HL-60 (cell line): Measurements from ENCODE around the gene BRD4.

Experiments used
- DNase-seq, 2 experiments: peaks; one replicate each; pipeline ENCODE4 v3.0.0-alpha.2; 2010 to 2020; ENCODE audit warnings: low read depth in 1 of 2, low spot score in 1 of 2
- H3K27ac ChIP-seq: fragments of 250-450 bp; sonication (Bioruptor Pico); replicated peaks from 2 replicates; pipeline ENCODE4 v1.5.1; 2020; ENCODE audit warnings: mild to moderate bottlenecking, moderate library complexity
- H3K27me3 ChIP-seq: fragments of 250-450 bp; sonication (Bioruptor Pico); 2 replicates; pipeline ENCODE4 v1.5.1; 2021; ENCODE audit warnings: mild to moderate bottlenecking, moderate library complexity; ENCODE audit not compliant: insufficient read depth, poor library complexity, severe bottlenecking
- H3K4me3 ChIP-seq: replicated peaks from 2 replicates; pipeline ENCODE4 v1.5.1; 2011; ENCODE audit warnings: mild to moderate bottlenecking, control low read depth, low read length; ENCODE audit not compliant: insufficient read depth
- GABPA ChIP-seq: IDR thresholded peaks from 2 replicates; pipeline ENCODE4 v1.6.1; 2012; ENCODE audit warnings: low read depth
- POLR2AphosphoS5 ChIP-seq: IDR thresholded peaks from 2 replicates; pipeline ENCODE4 v1.6.1; 2012; ENCODE audit warnings: low read depth
- SPI1 ChIP-seq: IDR thresholded peaks from 2 replicates; pipeline ENCODE4 v1.6.1; 2012; ENCODE audit warnings: low read depth, mild to moderate bottlenecking, borderline replicate concordance
- TF ChIP-seq, protein P1 (sequence below): IDR thresholded peaks from one replicate; pipeline ENCODE4 v1.5.1; 2011; ENCODE audit warnings: low read length, control low read depth, inconsistent platforms; ENCODE audit not compliant: insufficient read depth
- TF ChIP-seq, protein P2 (sequence below): IDR thresholded peaks from 2 replicates; pipeline ENCODE4 v1.6.1; 2012; ENCODE audit warnings: low read depth; ENCODE audit not compliant: insufficient replicate concordance

The BRD4 gene

GRCh38 chr19:15265850-15266248 is 66.5 kb downstream of the BRD4 start:
- Histone ChIP-seq H3K4me3 (no peak overlapping the region), H3K27me3 (no peaks in the 10 kb centered on the region), H3K27ac (no peak overlapping the region)
- TF ChIP-seq POLR2AphosphoS5 (no peak), GABPA (no peak)
- DNase-seq: no peak

DNA sequence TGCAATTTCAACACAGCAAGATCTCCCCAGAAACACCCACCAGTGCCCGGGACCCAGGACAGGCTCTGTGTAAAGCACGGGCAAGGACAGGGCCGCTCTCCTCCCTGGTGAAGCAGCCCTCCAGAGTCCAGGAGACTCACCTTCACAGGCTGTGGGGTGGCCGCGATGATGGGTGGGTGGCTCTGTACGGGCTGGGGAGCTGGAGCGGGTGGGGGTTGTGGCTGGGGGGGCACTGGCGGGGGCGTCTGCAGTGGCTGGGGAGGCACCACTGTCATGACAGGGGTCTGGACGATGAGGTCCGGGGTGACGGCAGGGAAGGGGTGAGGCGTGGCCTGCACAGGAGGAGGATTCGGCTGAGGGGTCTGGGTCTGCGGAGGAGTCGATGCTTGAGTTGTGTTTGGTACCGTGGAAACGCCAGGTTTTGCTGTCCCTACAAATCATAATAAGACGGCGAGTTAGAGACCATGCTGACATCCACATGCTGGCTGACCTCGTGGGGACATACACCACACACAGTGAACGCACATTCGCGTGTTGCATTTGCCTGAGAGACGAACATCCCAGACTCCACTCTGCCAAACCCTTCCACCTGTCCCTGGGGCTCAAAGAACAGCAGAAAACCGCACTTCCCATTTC is 67.0 kb downstream of the BRD4 start:
- H3K27ac ChIP-seq: no peak overlapping the region
- no peak for DNase-seq
- TF ChIP-seq, protein P1, sequence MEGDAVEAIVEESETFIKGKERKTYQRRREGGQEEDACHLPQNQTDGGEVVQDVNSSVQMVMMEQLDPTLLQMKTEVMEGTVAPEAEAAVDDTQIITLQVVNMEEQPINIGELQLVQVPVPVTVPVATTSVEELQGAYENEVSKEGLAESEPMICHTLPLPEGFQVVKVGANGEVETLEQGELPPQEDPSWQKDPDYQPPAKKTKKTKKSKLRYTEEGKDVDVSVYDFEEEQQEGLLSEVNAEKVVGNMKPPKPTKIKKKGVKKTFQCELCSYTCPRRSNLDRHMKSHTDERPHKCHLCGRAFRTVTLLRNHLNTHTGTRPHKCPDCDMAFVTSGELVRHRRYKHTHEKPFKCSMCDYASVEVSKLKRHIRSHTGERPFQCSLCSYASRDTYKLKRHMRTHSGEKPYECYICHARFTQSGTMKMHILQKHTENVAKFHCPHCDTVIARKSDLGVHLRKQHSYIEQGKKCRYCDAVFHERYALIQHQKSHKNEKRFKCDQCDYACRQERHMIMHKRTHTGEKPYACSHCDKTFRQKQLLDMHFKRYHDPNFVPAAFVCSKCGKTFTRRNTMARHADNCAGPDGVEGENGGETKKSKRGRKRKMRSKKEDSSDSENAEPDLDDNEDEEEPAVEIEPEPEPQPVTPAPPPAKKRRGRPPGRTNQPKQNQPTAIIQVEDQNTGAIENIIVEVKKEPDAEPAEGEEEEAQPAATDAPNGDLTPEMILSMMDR: no peak
- TF ChIP-seq POLR2AphosphoS5: no peak
- TF ChIP-seq SPI1: no peak
- no peak for TF ChIP-seq GABPA
- TF ChIP-seq, protein P2, sequence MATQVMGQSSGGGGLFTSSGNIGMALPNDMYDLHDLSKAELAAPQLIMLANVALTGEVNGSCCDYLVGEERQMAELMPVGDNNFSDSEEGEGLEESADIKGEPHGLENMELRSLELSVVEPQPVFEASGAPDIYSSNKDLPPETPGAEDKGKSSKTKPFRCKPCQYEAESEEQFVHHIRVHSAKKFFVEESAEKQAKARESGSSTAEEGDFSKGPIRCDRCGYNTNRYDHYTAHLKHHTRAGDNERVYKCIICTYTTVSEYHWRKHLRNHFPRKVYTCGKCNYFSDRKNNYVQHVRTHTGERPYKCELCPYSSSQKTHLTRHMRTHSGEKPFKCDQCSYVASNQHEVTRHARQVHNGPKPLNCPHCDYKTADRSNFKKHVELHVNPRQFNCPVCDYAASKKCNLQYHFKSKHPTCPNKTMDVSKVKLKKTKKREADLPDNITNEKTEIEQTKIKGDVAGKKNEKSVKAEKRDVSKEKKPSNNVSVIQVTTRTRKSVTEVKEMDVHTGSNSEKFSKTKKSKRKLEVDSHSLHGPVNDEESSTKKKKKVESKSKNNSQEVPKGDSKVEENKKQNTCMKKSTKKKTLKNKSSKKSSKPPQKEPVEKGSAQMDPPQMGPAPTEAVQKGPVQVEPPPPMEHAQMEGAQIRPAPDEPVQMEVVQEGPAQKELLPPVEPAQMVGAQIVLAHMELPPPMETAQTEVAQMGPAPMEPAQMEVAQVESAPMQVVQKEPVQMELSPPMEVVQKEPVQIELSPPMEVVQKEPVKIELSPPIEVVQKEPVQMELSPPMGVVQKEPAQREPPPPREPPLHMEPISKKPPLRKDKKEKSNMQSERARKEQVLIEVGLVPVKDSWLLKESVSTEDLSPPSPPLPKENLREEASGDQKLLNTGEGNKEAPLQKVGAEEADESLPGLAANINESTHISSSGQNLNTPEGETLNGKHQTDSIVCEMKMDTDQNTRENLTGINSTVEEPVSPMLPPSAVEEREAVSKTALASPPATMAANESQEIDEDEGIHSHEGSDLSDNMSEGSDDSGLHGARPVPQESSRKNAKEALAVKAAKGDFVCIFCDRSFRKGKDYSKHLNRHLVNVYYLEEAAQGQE: no peak

DNA sequence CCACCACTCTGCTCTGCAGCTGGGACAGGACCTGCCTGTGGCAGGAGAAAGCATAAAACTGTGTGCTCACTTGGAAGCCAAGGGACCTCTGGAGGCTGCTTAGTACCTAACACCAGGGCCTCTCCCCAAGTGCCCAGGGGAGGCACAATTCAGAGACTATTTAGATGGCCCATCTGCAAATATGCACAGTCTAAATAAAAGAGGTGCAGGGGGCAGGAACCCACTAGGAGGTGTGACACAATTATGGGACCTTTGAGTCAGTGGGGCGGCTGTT is 67.5 kb downstream of the BRD4 start:
- TF ChIP-seq GABPA: no peak
- TF ChIP-seq, protein P1: no peak
- TF ChIP-seq POLR2AphosphoS5: no peak
- TF ChIP-seq, protein P2: no peak
- TF ChIP-seq SPI1: no peak
- DNase-seq: no peak
- Histone ChIP-seq H3K27ac (no peak overlapping the region), H3K4me3 (no peak overlapping the region), H3K27me3 (no peaks in the 10 kb centered on the region)

More for the DNA sequence above, 67.0 kb downstream of the BRD4 start:
- H3K27me3 ChIP-seq: no peaks in the 10 kb centered on the region
- no peak overlapping the region for H3K4me3 ChIP-seq

DNA sequence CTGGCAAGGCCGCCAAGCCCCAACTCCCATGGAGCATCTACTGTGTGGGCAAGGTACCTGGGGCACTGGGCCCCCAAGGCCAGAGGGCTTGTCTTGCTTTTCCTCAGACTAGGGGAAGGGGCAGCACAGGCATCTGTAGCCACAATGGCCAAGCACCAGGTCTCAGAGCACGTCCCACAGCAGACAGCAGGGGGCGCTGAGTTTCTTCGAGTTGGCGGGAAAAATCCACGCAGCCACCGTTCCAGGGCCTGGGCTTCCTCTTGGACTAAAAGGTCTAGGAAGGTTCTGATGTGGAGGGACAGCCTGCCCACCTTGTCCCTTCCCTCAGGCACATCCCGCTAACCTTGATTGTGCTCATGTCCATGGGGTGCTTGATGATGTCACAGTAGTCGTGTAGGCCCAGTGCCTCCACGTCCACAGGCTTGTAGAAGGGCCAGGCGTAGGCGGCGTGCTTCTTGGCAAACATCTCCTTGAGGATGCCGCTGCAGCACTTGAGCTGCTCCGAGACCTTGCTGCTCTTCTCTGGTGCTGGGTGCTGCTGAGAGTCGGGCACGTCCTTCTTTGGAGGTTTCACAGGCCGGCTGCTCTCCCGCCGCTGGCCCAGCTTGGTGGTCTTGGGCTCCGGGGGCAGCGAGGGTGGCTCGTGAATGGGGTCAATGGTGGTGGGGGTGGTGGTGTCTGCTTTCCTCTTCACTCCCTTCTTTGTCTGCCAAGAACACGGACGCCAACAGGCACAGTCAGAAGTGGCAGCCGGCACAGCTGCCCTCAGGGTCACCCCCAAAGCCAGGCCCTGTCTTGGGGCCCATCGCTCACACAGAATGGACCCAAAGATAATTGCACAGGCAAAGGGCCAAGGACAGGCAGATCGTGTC is 68.0 kb downstream of the BRD4 start:
- peak; percentile 24 to 66 for DNase-seq
- Histone ChIP-seq H3K27me3 (no peaks in the 10 kb centered on the region), H3K27ac (no peak overlapping the region), H3K4me3 (no peak overlapping the region)
- TF ChIP-seq GABPA (no peak), SPI1 (no peak)
- TF ChIP-seq, protein P2: no peak
- TF ChIP-seq, protein P1: peak; percentile 63
